MM.1S (cell line): ENCODE measurements around the gene C3orf20.

Experiments used
- CTCF ChIP-seq: fragments of 300-600 bp; sonication (generic); IDR thresholded peaks from 2 replicates; pipeline ENCODE4 v1.5.1; 2016; ENCODE audit warnings: antibody characterized with exemption, low read length, mixed read lengths
- EZH2 ChIP-seq: fragments of 300-600 bp; sonication (generic); optimal IDR thresholded peaks from 2 replicates; pipeline ENCODE3; 2017; ENCODE audit warnings: low read depth, mild to moderate bottlenecking, antibody characterized with exemption, low read length, mixed read lengths

DNA sequence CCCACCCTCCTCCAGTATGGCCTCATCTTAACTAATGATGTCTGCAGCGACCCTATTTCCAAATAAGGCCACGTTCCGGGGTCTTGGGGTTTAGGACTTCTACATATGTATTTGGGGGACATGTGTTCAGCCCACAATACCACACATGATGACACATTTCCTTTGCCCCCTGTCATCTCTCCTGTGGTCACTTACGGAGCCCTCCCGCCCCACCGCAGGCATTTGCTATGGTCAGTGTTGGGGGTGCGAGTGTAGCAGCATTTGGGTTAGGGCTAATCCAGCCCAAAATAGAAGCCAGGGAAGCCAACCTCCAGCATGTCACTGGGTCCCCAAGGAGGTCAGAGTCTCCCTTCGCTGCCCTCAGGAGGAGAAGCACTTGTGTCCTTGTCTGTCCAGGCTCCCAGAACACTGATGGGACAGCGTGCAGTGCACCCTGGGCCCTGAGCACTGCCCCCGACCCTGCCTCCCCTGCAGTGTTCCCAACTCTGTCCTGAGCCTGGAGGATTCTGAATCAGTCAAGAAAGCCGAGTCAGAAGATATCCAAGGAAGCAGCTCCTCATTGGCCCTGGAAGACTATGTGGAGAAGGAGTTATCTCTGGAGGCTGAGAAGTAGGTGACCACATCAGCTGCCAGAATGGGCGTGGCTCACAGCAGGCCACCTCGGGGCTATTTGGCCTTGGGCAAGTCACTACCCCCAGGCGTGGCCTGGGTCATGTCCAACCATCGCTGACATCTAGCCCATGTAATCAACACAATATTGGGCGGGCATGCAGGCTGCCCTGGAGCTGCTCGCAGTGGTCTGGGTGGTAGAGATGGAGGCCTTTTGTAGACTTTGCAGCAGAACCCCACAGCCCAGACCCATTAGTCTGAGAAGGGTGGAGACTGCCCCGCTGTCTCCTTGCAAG lies 96.9 kb downstream of the C3orf20 start:
- no peak for TF ChIP-seq CTCF
- no peak for TF ChIP-seq EZH2
